ENCODE data around the gene ATMIN. TPM values are rescaled to one million over a fixed set of nuclear protein-coding genes. Genes with fewer than 3 reads are reported as not detected.

ATMIN gene
- total RNA-seq, 1 donor from 2014 or later, result 33.5 TPM

GRCh38 chr16:81060576-81061306 lies 25.1 kb downstream of the ATMIN start:
- intact Hi-C loops (cut with DNase I), result no loop called here
- H3K4me3 ChIP-seq, result no peak overlapping the region
- no peak overlapping the region for H3K27ac ChIP-seq
- no peaks in the 10 kb centered on the region for H3K4me1 ChIP-seq
- no peaks in the 10 kb centered on the region for H3K9me3 ChIP-seq
- no peaks in the 10 kb centered on the region for H3K36me3 ChIP-seq
- no peak for ATAC-seq
- H3K27me3 ChIP-seq, result no peaks in the 10 kb centered on the region
- no peak for DNase-seq
- no peak for TF ChIP-seq CTCF (IDR thresholded peaks at IDR 0.05)

GRCh38 chr16:81061307-81061640 lies 25.6 kb downstream of the ATMIN start:
- DNase-seq (no peak), ATAC-seq (no peak)
- H3K27ac ChIP-seq, result no peak overlapping the region
- H3K4me3 ChIP-seq, result no peak overlapping the region
- no peak for TF ChIP-seq CTCF (IDR thresholded peaks at IDR 0.05)
- no peaks in the 10 kb centered on the region for H3K9me3 ChIP-seq
- intact Hi-C loops (cut with DNase I), result no loop called here
- H3K27me3 ChIP-seq, result no peaks in the 10 kb centered on the region
- H3K36me3 ChIP-seq, result no peaks in the 10 kb centered on the region
- no peaks in the 10 kb centered on the region for H3K4me1 ChIP-seq

- H3K36me3 ChIP-seq, result no peaks in the 10 kb centered on the region
- intact Hi-C loops (cut with DNase I), result no loop called here
- no peak for DNase-seq
- no peak overlapping the region for H3K27ac ChIP-seq
- no peak for TF ChIP-seq CTCF (IDR thresholded peaks at IDR 0.05)
- no peaks in the 10 kb centered on the region for H3K9me3 ChIP-seq
- no peaks in the 10 kb centered on the region for H3K4me1 ChIP-seq
- H3K4me3 ChIP-seq, result no peak overlapping the region
- H3K27me3 ChIP-seq, result no peaks in the 10 kb centered on the region
- no peak for ATAC-seq
These were observed 26.4 kb downstream of the ATMIN start for GRCh38 chr16:81061871-81062608.

GRCh38 chr16:81066681-81067080 lies 31.0 kb downstream of the ATMIN start:
- Histone ChIP-seq H3K27me3 (no peaks in the 10 kb centered on the region), H3K4me3 (no peak overlapping the region), H3K4me1 (no peaks in the 10 kb centered on the region), H3K27ac (no peak overlapping the region), H3K9me3 (no peaks in the 10 kb centered on the region), H3K36me3 (no peaks in the 10 kb centered on the region)
- ATAC-seq (no peak), DNase-seq (no peak)
- no peak for TF ChIP-seq CTCF (IDR thresholded peaks at IDR 0.05)
- intact Hi-C loops (cut with DNase I), result no loop called here

GRCh38 chr16:81067166-81067565 lies 31.5 kb downstream of the ATMIN start:
- Histone ChIP-seq H3K27ac (no peak overlapping the region), H3K4me1 (no peaks in the 10 kb centered on the region), H3K4me3 (no peak overlapping the region), H3K27me3 (no peaks in the 10 kb centered on the region), H3K36me3 (no peaks in the 10 kb centered on the region), H3K9me3 (no peaks in the 10 kb centered on the region)
- intact Hi-C loops (cut with DNase I), result no loop called here
- DNase-seq (no peak), ATAC-seq (no peak)
- TF ChIP-seq CTCF (IDR thresholded peaks at IDR 0.05), result no peak
